Colonic mucosa (tissue), 4 donors: Measurements from ENCODE around the gene MCF2L. TPM values are rescaled to one million over a fixed set of nuclear protein-coding genes. Genes with fewer than 3 reads are reported as not detected.

Source experiments
- DNase-seq: peaks from one replicate; pipeline ENCODE4 v3.0.0-alpha.2; 2020
- H3K27ac ChIP-seq: fragments of 200-600 bp; one replicate; pipeline ENCODE4 v1.8.0; 2021
- H3K27me3 ChIP-seq: fragments of 200-600 bp; one replicate; pipeline ENCODE4 v1.8.0; 2021
- H3K36me3 ChIP-seq: fragments of 200-600 bp; one replicate; pipeline ENCODE4 v1.8.0; 2021
- H3K4me1 ChIP-seq: fragments of 200-600 bp; one replicate; pipeline ENCODE4 v1.8.0; 2021; ENCODE audit warnings: mild to moderate bottlenecking
- H3K4me3 ChIP-seq: fragments of 200-600 bp; one replicate; pipeline ENCODE4 v1.8.0; 2021
- H3K9ac ChIP-seq, 2 donors: one replicate each; pipeline ENCODE4 v1.7.0; 2013; ENCODE audit warnings: control low read depth in 2 of 2, low read depth in 2 of 2, low read length in 2 of 2
- H3K9me3 ChIP-seq: fragments of 200-600 bp; one replicate; pipeline ENCODE4 v1.8.0; 2021
- intact Hi-C: fragments of 100-400 bp; cut with DNase I; formaldehyde crosslinking; loops from one replicate; pipeline ENCODE4 v1.14.1; 2022
- total RNA-seq, 2 donors: library from RNA; stranded (reverse); fragmentation: NEBNext Ultra II Directional in 1 of 2; extraction: Animal tissue kit (Norgen Biotek cat#: 25700) in 1 of 2; gene quantifications; one replicate each; pipeline ENCODE4 v1.2.1, GENCODE V29; 2021
- TF ChIP-seq, protein P1 (sequence below): fragments of 200-600 bp; IDR thresholded peaks from one replicate; pipeline ENCODE4 v1.8.0; 2022; ENCODE audit warnings: antibody characterized with exemption, mild to moderate bottlenecking
- donor health status: healthy.
- donor health status: DM: no; HTN: no; CAD: no.
- donor health status: DM: no; HTN: no; CAD: no.

Gene MCF2L
- total RNA-seq, 2 donors from 2014 or later = 45.0 to 88.3 TPM

DNA sequence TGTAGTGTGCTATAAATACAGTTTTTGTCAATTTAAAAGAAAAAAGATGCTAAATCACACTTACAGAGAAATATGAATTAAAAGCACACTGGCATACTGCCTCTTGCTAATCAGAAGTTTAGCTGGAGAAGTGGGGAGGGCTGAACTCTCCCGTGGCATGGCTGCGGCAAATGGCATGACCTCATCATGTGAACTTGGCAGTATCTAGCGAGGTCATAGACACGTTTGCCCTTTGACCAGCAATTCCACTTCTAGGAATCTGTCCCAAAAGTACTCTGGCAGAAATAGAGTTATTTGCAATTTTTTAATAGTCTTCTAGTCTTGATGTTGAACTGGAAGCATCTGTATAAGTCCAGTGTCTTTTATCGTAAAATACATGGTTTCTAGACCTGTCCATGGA is 42.0 kb upstream of the MCF2L start:
- intact Hi-C loops = loop anchor here (10.0 kb wide), 1 partner anchor 282 kb away; no protein-coding TSS in a partner anchor
- DNase-seq = no peak
- H3K36me3 ChIP-seq = no peaks in the 10 kb centered on the region
- peaks cover 13% of the 10 kb centered on the region for H3K4me1 ChIP-seq
- no peaks in the 10 kb centered on the region for H3K9me3 ChIP-seq
- H3K9ac ChIP-seq = no peak overlapping the region
- H3K27me3 ChIP-seq = no peaks in the 10 kb centered on the region
- no peak overlapping the region for H3K4me3 ChIP-seq
- H3K27ac ChIP-seq = no peak overlapping the region
- TF ChIP-seq, protein P1, sequence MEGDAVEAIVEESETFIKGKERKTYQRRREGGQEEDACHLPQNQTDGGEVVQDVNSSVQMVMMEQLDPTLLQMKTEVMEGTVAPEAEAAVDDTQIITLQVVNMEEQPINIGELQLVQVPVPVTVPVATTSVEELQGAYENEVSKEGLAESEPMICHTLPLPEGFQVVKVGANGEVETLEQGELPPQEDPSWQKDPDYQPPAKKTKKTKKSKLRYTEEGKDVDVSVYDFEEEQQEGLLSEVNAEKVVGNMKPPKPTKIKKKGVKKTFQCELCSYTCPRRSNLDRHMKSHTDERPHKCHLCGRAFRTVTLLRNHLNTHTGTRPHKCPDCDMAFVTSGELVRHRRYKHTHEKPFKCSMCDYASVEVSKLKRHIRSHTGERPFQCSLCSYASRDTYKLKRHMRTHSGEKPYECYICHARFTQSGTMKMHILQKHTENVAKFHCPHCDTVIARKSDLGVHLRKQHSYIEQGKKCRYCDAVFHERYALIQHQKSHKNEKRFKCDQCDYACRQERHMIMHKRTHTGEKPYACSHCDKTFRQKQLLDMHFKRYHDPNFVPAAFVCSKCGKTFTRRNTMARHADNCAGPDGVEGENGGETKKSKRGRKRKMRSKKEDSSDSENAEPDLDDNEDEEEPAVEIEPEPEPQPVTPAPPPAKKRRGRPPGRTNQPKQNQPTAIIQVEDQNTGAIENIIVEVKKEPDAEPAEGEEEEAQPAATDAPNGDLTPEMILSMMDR = no peak

DNA sequence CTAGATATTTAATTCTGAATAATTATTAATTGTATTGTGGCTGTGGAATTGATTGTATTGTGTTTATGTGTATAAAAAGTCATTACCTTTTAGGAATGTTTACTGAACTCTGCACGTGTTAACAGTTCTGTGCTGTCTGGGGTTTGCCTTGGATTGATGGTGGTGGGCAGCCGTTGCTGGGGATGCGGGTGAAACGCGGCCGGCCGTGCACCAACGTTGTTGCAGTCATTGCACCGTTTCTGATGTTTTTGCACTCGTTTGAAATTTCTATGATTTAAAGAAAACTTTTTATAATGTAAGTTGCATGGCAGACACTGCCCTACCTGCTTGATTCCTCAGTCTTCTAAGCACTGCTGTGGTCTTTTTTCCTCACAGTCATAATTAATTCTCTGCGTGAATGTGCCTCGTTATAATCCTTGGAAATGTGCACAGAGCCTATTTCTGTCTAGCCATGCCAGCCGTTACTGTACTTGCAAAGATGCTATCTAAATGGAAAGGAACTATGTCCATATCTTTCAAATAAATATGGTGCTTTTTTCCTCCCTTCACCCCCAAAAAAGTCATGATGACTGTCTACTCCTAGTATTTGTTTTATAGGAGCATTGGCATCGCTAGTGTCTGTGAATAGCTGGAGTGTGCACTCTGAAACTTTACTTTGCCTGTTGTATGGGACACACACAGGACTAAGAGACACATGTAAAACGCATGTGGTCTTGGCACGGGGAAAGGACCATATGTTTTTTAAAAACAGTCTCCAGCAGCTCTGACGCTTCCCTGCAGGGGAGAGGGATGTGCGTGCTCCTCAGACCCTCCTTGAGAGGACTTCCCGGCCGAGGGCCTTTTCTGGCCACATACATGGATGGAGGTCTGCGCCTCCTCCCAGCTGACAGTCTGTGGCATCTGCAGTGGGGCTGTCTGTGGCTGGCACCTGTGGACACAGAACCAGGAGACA is 40.7 kb upstream of the MCF2L start:
- Histone ChIP-seq H3K9me3 (no peaks in the 10 kb centered on the region), H3K4me3 (no peak overlapping the region), H3K4me1 (peaks cover 13% of the 10 kb centered on the region), H3K9ac (no peak overlapping the region), H3K27ac (no peak overlapping the region), H3K27me3 (no peaks in the 10 kb centered on the region), H3K36me3 (no peaks in the 10 kb centered on the region)
- intact Hi-C loops = loop anchor here (10.0 kb wide), 1 partner anchor 283 kb away; no protein-coding TSS in a partner anchor
- no peak for DNase-seq
- TF ChIP-seq, protein P1 = no peak

DNA sequence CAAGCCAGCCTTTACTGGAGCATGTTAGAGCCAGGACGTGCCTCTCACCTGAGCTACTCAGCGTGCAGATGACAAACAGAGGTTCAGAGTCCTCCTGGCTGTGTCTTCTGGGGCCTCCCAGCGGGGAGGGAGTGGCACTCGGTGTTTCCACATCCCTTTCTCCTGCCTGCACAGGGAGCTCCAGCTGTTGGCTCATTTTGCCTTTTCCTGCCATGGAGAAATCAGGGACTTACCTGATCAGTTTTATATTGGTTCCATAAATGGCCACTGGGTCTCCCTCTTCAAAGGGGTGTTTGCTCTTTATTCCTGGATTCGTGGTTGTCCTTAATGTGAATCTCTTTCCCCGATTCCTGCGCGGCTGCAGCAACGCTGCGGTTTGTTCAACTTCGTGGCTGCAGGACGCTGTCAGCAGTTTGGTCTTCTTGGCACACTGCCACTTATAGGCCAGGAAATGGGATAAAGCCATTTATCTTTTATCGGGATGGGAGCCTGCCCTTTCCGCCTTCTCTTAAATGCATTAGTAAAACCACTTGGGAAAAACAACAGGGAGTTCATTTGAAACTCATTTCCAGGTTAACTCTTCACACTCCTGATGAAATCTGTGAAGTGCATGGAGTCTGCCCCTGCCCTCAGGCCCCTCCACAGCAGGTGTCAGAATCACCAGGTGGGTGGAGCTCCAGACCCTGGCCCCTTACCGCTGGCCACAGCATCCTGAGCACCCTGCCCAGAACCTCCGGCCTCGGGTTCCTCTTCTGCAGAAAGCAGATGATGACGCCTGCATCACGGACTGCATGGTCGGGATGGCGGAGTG is 39.8 kb upstream of the MCF2L start:
- Histone ChIP-seq H3K27me3 (no peaks in the 10 kb centered on the region), H3K9me3 (no peaks in the 10 kb centered on the region), H3K36me3 (no peaks in the 10 kb centered on the region), H3K4me3 (no peak overlapping the region), H3K27ac (no peak overlapping the region), H3K9ac (no peak overlapping the region), H3K4me1 (peaks cover 13% of the 10 kb centered on the region)
- DNase-seq = peak; percentile 70
- TF ChIP-seq, protein P1 = no peak
- intact Hi-C loops = loop anchor here (10.0 kb wide), 1 partner anchor 284 kb away; no protein-coding TSS in a partner anchor

DNA sequence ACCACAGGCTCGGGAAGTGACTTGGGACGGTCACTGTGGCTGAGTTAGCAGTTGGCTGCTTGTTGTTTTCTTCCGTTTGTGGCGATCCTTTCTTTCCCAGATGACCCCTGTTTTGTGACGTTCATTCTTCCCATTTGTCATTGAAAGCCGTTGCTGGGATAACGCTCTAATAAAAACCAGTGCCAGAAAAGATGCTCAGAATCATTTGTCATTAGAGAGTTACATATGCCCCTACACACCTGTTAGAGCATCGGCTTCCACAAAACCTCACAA is 39.3 kb upstream of the MCF2L start:
- DNase-seq = no peak
- TF ChIP-seq, protein P1 = no peak
- H3K36me3 ChIP-seq = no peaks in the 10 kb centered on the region
- no peaks in the 10 kb centered on the region for H3K9me3 ChIP-seq
- no peak overlapping the region for H3K27ac ChIP-seq
- intact Hi-C loops = loop anchor here (10.0 kb wide), 1 partner anchor 285 kb away; no protein-coding TSS in a partner anchor
- no peak overlapping the region for H3K9ac ChIP-seq
- peaks cover 13% of the 10 kb centered on the region for H3K4me1 ChIP-seq
- H3K27me3 ChIP-seq = no peaks in the 10 kb centered on the region
- no peak overlapping the region for H3K4me3 ChIP-seq

DNA sequence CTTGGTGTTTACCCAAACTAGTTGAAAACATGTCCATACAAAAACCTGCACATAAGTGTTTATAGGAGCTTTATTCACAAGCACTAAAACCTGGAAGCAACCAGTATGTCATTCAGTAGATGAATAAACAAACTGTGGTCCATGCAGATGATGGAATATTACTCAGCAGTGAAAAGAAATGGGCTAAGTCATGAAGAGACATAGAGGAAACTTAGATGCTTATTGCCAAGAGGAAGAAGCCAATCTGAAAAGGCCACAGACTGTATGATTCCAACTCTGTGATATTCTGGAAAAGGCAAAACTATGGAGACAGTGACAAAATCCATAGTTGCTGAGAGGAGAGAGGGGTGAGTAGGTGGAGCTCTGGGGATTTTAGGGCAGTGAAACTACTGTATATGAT is 38.8 kb upstream of the MCF2L start:
- intact Hi-C loops = no loop called here
- no peak overlapping the region for H3K9ac ChIP-seq
- no peaks in the 10 kb centered on the region for H3K9me3 ChIP-seq
- DNase-seq = no peak
- H3K4me3 ChIP-seq = no peak overlapping the region
- H3K27me3 ChIP-seq = no peaks in the 10 kb centered on the region
- no peaks in the 10 kb centered on the region for H3K36me3 ChIP-seq
- TF ChIP-seq, protein P1 = no peak
- peaks cover 13% of the 10 kb centered on the region for H3K4me1 ChIP-seq
- no peak overlapping the region for H3K27ac ChIP-seq
